ENCODE results near the gene FNBP1.

Gene FNBP1

DNA sequence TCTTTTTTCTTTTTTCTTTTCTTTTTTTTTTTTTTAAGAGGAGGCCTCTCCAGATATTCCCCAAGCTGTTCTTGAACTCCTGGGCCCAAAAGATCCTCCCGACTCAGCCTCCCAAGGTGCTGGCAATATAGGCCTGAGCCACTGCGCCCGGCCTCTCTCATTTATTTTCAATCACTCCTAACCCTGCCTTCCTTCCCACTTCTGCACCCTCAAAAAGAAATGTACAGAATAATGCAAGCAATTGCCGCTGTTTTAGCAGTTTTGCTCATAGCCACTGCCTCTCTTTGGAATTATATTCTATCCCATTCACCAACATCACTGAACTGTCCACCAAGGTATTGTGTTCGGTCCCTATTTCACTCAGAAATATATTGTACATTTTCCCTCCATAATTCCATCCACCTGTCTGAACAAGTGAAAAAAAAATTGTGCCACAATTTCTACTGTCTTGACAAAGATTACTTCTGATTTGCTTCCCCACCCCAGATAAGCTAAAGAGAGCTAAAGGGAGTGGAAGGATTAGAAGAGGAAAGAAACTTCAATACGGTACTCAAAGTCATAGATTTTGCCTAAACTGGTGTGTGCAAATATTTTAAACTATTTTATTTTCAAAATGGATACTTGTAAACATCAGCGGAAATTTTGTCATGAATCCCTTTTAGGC is 1.9 kb downstream of the FNBP1 start:
- TF ChIP-seq CTCF (IDR thresholded peaks at IDR 0.05; ENCODE audit: insufficient read depth, low read depth, low read length, missing control alignments): no peak
- DNase-seq (ENCODE audit: low read depth): peak; percentile 70
- peak overlapping the region; percentile 69 for H3K4me3 ChIP-seq (ENCODE audit: low read depth, low read length)

- DNase-seq (ENCODE audit: low read depth): peak; percentile 90
- no peak for TF ChIP-seq CTCF (IDR thresholded peaks at IDR 0.05; ENCODE audit: insufficient read depth, low read depth, low read length, missing control alignments)
- H3K4me3 ChIP-seq (ENCODE audit: low read depth, low read length): peak overlapping the region; percentile 69
Observed at GRCh38 chr9:130039528-130040147, 3.4 kb downstream of the FNBP1 start.

- no peak for TF ChIP-seq CTCF (IDR thresholded peaks at IDR 0.05; ENCODE audit: insufficient read depth, low read depth, low read length, missing control alignments)
- DNase-seq (ENCODE audit: low read depth): peak; percentile 64
- peak overlapping the region; percentile 69 for H3K4me3 ChIP-seq (ENCODE audit: low read depth, low read length)
Observed at GRCh38 chr9:130036099-130036498, 6.9 kb downstream of the FNBP1 start.

GRCh38 chr9:130034570-130034969 is 8.4 kb downstream of the FNBP1 start:
- no peak for TF ChIP-seq CTCF (IDR thresholded peaks at IDR 0.05; ENCODE audit: insufficient read depth, low read depth, low read length, missing control alignments)
- peak overlapping the region; percentile 69 for H3K4me3 ChIP-seq (ENCODE audit: low read depth, low read length)
- DNase-seq (ENCODE audit: low read depth): peak; percentile 67

- TF ChIP-seq CTCF (IDR thresholded peaks at IDR 0.05; ENCODE audit: insufficient read depth, low read depth, low read length, missing control alignments): no peak
- H3K4me3 ChIP-seq (ENCODE audit: low read depth, low read length): peak overlapping the region; percentile 69
- DNase-seq (ENCODE audit: low read depth): peak; percentile 56
Observed at GRCh38 chr9:130030651-130031127, 12.3 kb downstream of the FNBP1 start.

GRCh38 chr9:130029223-130029973 is 13.6 kb downstream of the FNBP1 start:
- peak overlapping the region; percentile 69 for H3K4me3 ChIP-seq (ENCODE audit: low read depth, low read length)
- peak; percentile 80 for DNase-seq (ENCODE audit: low read depth)
- TF ChIP-seq CTCF (IDR thresholded peaks at IDR 0.05; ENCODE audit: insufficient read depth, low read depth, low read length, missing control alignments): no peak
